SK-N-MC (cell line): ENCODE data around the gene CRISPLD2.

ENCODE experiments used
- EZH2 ChIP-seq: fragments of 200-600 bp; sonication (generic); IDR thresholded peaks from one replicate; pipeline ENCODE4 v1.6.1; 2017; ENCODE audit warnings: antibody characterized with exemption
- FOXP2 ChIP-seq: optimal IDR thresholded peaks from 2 replicates; pipeline ENCODE3; 2011; ENCODE audit warnings: mild to moderate bottlenecking, moderate library complexity; ENCODE audit not compliant: insufficient read depth; ENCODE audit errors: extremely low read length, control extremely low read depth
- POLR2AphosphoS5 ChIP-seq: IDR thresholded peaks from 2 replicates; pipeline ENCODE4 v1.6.1; 2012; ENCODE audit warnings: mild to moderate bottlenecking, low read depth, low read length, borderline replicate concordance

- TF ChIP-seq POLR2AphosphoS5 (no peak), EZH2 (no peak), FOXP2 (no peak)
These were observed 99.9 kb downstream of the CRISPLD2 start for GRCh38 chr16:84919708-84920107.
